Measurements from ENCODE around the gene ABHD16B. TPM values are rescaled to one million over a fixed set of nuclear protein-coding genes. Genes with fewer than 3 reads are reported as not detected.

The ABHD16B gene
- total RNA-seq, 2 experiments from 2014 or later = not detected

GRCh38 chr20:63854766-63855362 is 6.4 kb upstream of the ABHD16B start:
- ATAC-seq (no peak), DNase-seq (no peak)
- Mint-ChIP-seq H3K27ac (no peak overlapping the region), H3K4me3 (no peak overlapping the region), H3K36me3 (no peaks in the 10 kb centered on the region), H3K4me1 (peaks cover 31% of the 10 kb centered on the region), H3K27me3 (peaks cover 14% of the 10 kb centered on the region), H3K9me3 (ENCODE audit: low read depth) (no peaks in the 10 kb centered on the region)
- CTCF ChIA-PET = interaction anchor here (1.4 kb wide), 1 partner anchor 10 kb away, joined by 3 read pairs; the partner anchor contains the start of gene TPD52L2

- H3K36me3 Mint-ChIP-seq = no peaks in the 10 kb centered on the region
- ATAC-seq (no peak), DNase-seq (no peak)
- no peak overlapping the region for H3K4me3 Mint-ChIP-seq
- CTCF ChIA-PET = interaction anchor here (1.4 kb wide), 1 partner anchor 9 kb away, joined by 3 read pairs; the partner anchor contains the start of gene TPD52L2
- no peaks in the 10 kb centered on the region for H3K9me3 Mint-ChIP-seq (ENCODE audit: low read depth)
- H3K27me3 Mint-ChIP-seq = peaks cover 12% of the 10 kb centered on the region
- no peak overlapping the region for H3K27ac Mint-ChIP-seq
- peaks cover 30% of the 10 kb centered on the region for H3K4me1 Mint-ChIP-seq
Observed at GRCh38 chr20:63855363-63856097, 5.8 kb upstream of the ABHD16B start.

GRCh38 chr20:63856098-63856511 is 5.2 kb upstream of the ABHD16B start:
- no peak for ATAC-seq
- peaks cover 24% of the 10 kb centered on the region for H3K4me1 Mint-ChIP-seq
- peaks cover 7% of the 10 kb centered on the region for H3K27me3 Mint-ChIP-seq
- no peak overlapping the region for H3K4me3 Mint-ChIP-seq
- no peak for DNase-seq
- CTCF ChIA-PET = interaction anchor here (1.4 kb wide), 1 partner anchor 9 kb away, joined by 3 read pairs; the partner anchor contains the start of gene TPD52L2
- no peaks in the 10 kb centered on the region for H3K9me3 Mint-ChIP-seq (ENCODE audit: low read depth)
- H3K27ac Mint-ChIP-seq = no peak overlapping the region
- no peaks in the 10 kb centered on the region for H3K36me3 Mint-ChIP-seq

GRCh38 chr20:63857764-63858392 is 3.4 kb upstream of the ABHD16B start:
- H3K9me3 Mint-ChIP-seq (ENCODE audit: low read depth) = no peaks in the 10 kb centered on the region
- H3K4me3 Mint-ChIP-seq = no peak overlapping the region
- H3K36me3 Mint-ChIP-seq = no peaks in the 10 kb centered on the region
- H3K27me3 Mint-ChIP-seq = no peaks in the 10 kb centered on the region
- CTCF ChIA-PET = no interaction called here
- H3K4me1 Mint-ChIP-seq = peaks cover 18% of the 10 kb centered on the region
- DNase-seq (no peak), ATAC-seq (no peak)
- no peak overlapping the region for H3K27ac Mint-ChIP-seq

GRCh38 chr20:63858393-63859165 is 2.7 kb upstream of the ABHD16B start:
- ATAC-seq (peak; percentile 22), DNase-seq (no peak)
- Mint-ChIP-seq H3K4me1 (peaks cover 25% of the 10 kb centered on the region), H3K27me3 (no peaks in the 10 kb centered on the region), H3K4me3 (no peak overlapping the region), H3K36me3 (peaks cover 3% of the 10 kb centered on the region), H3K9me3 (ENCODE audit: low read depth) (no peaks in the 10 kb centered on the region), H3K27ac (no peak overlapping the region)
- CTCF ChIA-PET = no interaction called here

GRCh38 chr20:63859166-63859699 is 2.1 kb upstream of the ABHD16B start:
- DNase-seq (no peak), ATAC-seq (no peak)
- H3K36me3 Mint-ChIP-seq = peaks cover 6% of the 10 kb centered on the region
- H3K9me3 Mint-ChIP-seq (ENCODE audit: low read depth) = no peaks in the 10 kb centered on the region
- peaks cover 31% of the 10 kb centered on the region for H3K4me1 Mint-ChIP-seq
- no peak overlapping the region for H3K27ac Mint-ChIP-seq
- CTCF ChIA-PET = no interaction called here
- no peaks in the 10 kb centered on the region for H3K27me3 Mint-ChIP-seq
- no peak overlapping the region for H3K4me3 Mint-ChIP-seq

- Mint-ChIP-seq H3K4me3 (no peak overlapping the region), H3K4me1 (peaks cover 29% of the 10 kb centered on the region), H3K27ac (no peak overlapping the region), H3K27me3 (no peaks in the 10 kb centered on the region), H3K36me3 (peaks cover 6% of the 10 kb centered on the region), H3K9me3 (ENCODE audit: low read depth) (no peaks in the 10 kb centered on the region)
- no peak for DNase-seq
- CTCF ChIA-PET = no interaction called here
- ATAC-seq = no peak
Observed at GRCh38 chr20:63860325-63861051, 810 bp upstream of the ABHD16B start.

GRCh38 chr20:63861981-63862901 is 943 bp downstream of the ABHD16B start:
- CTCF ChIA-PET = interaction anchor here (1.4 kb wide), 1 partner anchor 366 kb away, joined by 4 read pairs; no protein-coding TSS in a partner anchor
- H3K27ac Mint-ChIP-seq = no peak overlapping the region
- no peak overlapping the region for H3K4me3 Mint-ChIP-seq
- H3K9me3 Mint-ChIP-seq (ENCODE audit: low read depth) = no peaks in the 10 kb centered on the region
- ATAC-seq (no peak), DNase-seq (no peak)
- no peaks in the 10 kb centered on the region for H3K27me3 Mint-ChIP-seq
- H3K36me3 Mint-ChIP-seq = peaks cover 6% of the 10 kb centered on the region
- H3K4me1 Mint-ChIP-seq = peaks cover 36% of the 10 kb centered on the region

GRCh38 chr20:63863021-63863797 is 1.9 kb downstream of the ABHD16B start:
- Mint-ChIP-seq H3K4me1 (peaks cover 37% of the 10 kb centered on the region), H3K27ac (peak overlapping the region; percentile 84), H3K27me3 (no peaks in the 10 kb centered on the region), H3K9me3 (ENCODE audit: low read depth) (no peaks in the 10 kb centered on the region), H3K4me3 (peak overlapping the region; percentile 82), H3K36me3 (peaks cover 6% of the 10 kb centered on the region)
- ATAC-seq (no peak), DNase-seq (no peak)
- CTCF ChIA-PET = interaction anchor here (0.6 to 3.2 kb wide), 17 partner anchors 78 to 369 kb away, joined by 3 to 31 read pairs (median 5); partner anchors contain the start of genes ARFRP1, LIME1, PPDPF and PTK6

- CTCF ChIA-PET = interaction anchor here (0.6 to 3.2 kb wide), 34 partner anchors 12 to 370 kb away, joined by 3 to 31 read pairs (median 4); partner anchors contain the start of genes ARFRP1, FNDC11, LIME1 and PPDPF
- DNase-seq (peak; percentile 90), ATAC-seq (peak; percentile 72)
- Mint-ChIP-seq H3K9me3 (ENCODE audit: low read depth) (no peaks in the 10 kb centered on the region), H3K27me3 (no peaks in the 10 kb centered on the region), H3K27ac (peak overlapping the region; percentile 84), H3K4me3 (peak overlapping the region; percentile 82), H3K4me1 (peaks cover 31% of the 10 kb centered on the region), H3K36me3 (peaks cover 6% of the 10 kb centered on the region)
Observed at GRCh38 chr20:63863798-63864544, 2.7 kb downstream of the ABHD16B start.

Data from activated CD8-positive, alpha-beta memory T cell treated with anti-CD3 and anti-CD28 coated beads, Interleukin-2, amount 10 ng/mL, durations not matched to agents 7 days and 5 days (primary cell).